B cell (primary cell): ENCODE data around the gene C2CD2L. TPM values are rescaled to one million over a fixed set of nuclear protein-coding genes. Genes with fewer than 3 reads are reported as not detected.
A peak's percentile ranks its signal among the peaks of the same experiment; 100 is the strongest.

Source experiments
- ATAC-seq: fragments of 200-7000 bp; cut with Tn5 transposase; one replicate; pipeline ENCODE4 v1.10.0; 2021; ENCODE audit warnings: low read depth, mild to moderate bottlenecking, moderate number of reproducible peaks, moderate library complexity
- CTCF ChIA-PET: fragments of 350-600 bp; sonication (Branson Sonifier 250); formaldehyde crosslinking; loops from one replicate; lab custom pipeline; 2021; ENCODE audit warnings: antibody characterized with exemption, inconsistent platforms; lab: Charles Lee
- POLR2A ChIA-PET: fragments of 350-600 bp; sonication (Branson Sonifier 250); formaldehyde crosslinking; loops from one replicate; lab custom pipeline; 2021; ENCODE audit warnings: antibody characterized with exemption; lab: Charles Lee
- DNase-seq: peaks from one replicate; pipeline ENCODE4 v3.0.0; 2013
- H2AFZ ChIP-seq: 2 replicates; pipeline ENCODE4 v1.6.1; 2012; ENCODE audit warnings: mild to moderate bottlenecking, low read depth, low read length; ENCODE audit not compliant: insufficient read depth, poor library complexity, severe bottlenecking
- H3K27ac ChIP-seq, 2 donors: 1 replicate in 1 of 2; 2 replicates in 1 of 2; pipeline ENCODE4 v1.5.1; 2012 to 2013; ENCODE audit warnings: low read length in 2 of 2, mild to moderate bottlenecking in 2 of 2, moderate library complexity in 1 of 2
- H3K27me3 ChIP-seq, 4 experiments: fragments of 200-600 bp in 1 of 4; sonication (generic) in 1 of 4; replicated peaks in 1 of 4; 1 replicate in 2 of 4; 2 replicates in 2 of 4; pipeline versions ENCODE4 v1.6.1 to v1.7.0; 2013 to 2016; ENCODE audit warnings: low read length in 3 of 4, mild to moderate bottlenecking in 2 of 4, mixed read lengths in 1 of 4, moderate library complexity in 1 of 4; ENCODE audit not compliant: insufficient read depth in 4 of 4, control insufficient read depth in 3 of 4; ENCODE audit errors: control extremely low read depth in 1 of 4
- H3K36me3 ChIP-seq, 2 experiments: replicated peaks in 1 of 2; 1 replicate in 1 of 2; 2 replicates in 1 of 2; pipeline versions ENCODE4 v1.6.1 to v1.7.1; 2013; ENCODE audit warnings: low read length in 1 of 2; ENCODE audit not compliant: insufficient read depth in 2 of 2, control insufficient read depth in 1 of 2; ENCODE audit errors: control extremely low read depth in 1 of 2, extremely low read depth in 1 of 2
- H3K4me1 ChIP-seq, 2 donors: fragments of 200-600 bp in 1 of 2; sonication (generic) in 1 of 2; 1 replicate in 1 of 2; 2 replicates in 1 of 2; pipeline versions ENCODE4 v1.5.1 to v1.6.1; 2013 to 2017; ENCODE audit warnings: low read length in 2 of 2; ENCODE audit not compliant: control insufficient read depth in 2 of 2, insufficient read depth in 2 of 2
- H3K4me2 ChIP-seq: replicated peaks from 2 replicates; pipeline ENCODE3; 2012; ENCODE audit warnings: mild to moderate bottlenecking, low read depth, low read length; ENCODE audit not compliant: poor library complexity, severe bottlenecking
- H3K4me3 ChIP-seq, 5 experiments: fragments of 200-600 bp in 1 of 5; sonication (generic) in 1 of 5; 1 replicate in 3 of 5; 2 replicates in 2 of 5; pipeline versions ENCODE4 v1.5.1 to v1.7.0; 2011 to 2016; ENCODE audit warnings: low read length in 4 of 5, mild to moderate bottlenecking in 4 of 5, low read depth in 2 of 5, control low read depth in 1 of 5, moderate library complexity in 1 of 5; ENCODE audit not compliant: insufficient read depth in 1 of 5; ENCODE audit errors: control extremely low read depth in 1 of 5, extremely low read depth in 1 of 5
- H3K79me2 ChIP-seq: fragments of 200-600 bp; sonication (generic); one replicate; pipeline ENCODE4 v1.6.0; 2016; ENCODE audit warnings: low read length; ENCODE audit not compliant: control insufficient read depth, insufficient read depth
- H3K9ac ChIP-seq: fragments of 200-600 bp; sonication (generic); 2 replicates; pipeline ENCODE4 v1.6.1; 2017; ENCODE audit warnings: mild to moderate bottlenecking, low read length, moderate library complexity
- H3K9me3 ChIP-seq, 3 donors: one replicate each; pipeline versions ENCODE4 v1.6.1 to v1.7.1; 2013; ENCODE audit warnings: low read length in 2 of 3; ENCODE audit not compliant: control insufficient read depth in 2 of 3, insufficient read depth in 1 of 3; ENCODE audit errors: control extremely low read depth in 1 of 3
- H4K20me1 ChIP-seq: 2 replicates; pipeline ENCODE4 v1.6.0; 2012; ENCODE audit warnings: mild to moderate bottlenecking, low read length; ENCODE audit not compliant: insufficient read depth, control insufficient read depth, poor library complexity, severe bottlenecking
- H3K27ac Mint-ChIP-seq: one replicate; pipeline ENCODE4 v1.8.0; 2021; ENCODE audit warnings: mixed read lengths
- H3K27me3 Mint-ChIP-seq: one replicate; pipeline ENCODE4 v1.8.0; 2021; ENCODE audit warnings: mixed read lengths
- H3K4me1 Mint-ChIP-seq: one replicate; pipeline ENCODE4 v1.8.0; 2021; ENCODE audit warnings: mixed read lengths
- H3K4me3 Mint-ChIP-seq: one replicate; pipeline ENCODE4 v1.8.0; 2021; ENCODE audit warnings: mixed read lengths
- H3K9me3 Mint-ChIP-seq: one replicate; pipeline ENCODE4 v1.8.0; 2022; ENCODE audit warnings: mixed read lengths; ENCODE audit not compliant: insufficient read depth
- EZH2 ChIP-seq: IDR thresholded peaks from 2 replicates; pipeline ENCODE4 v1.6.1; 2012; ENCODE audit warnings: borderline replicate concordance, low read depth, mild to moderate bottlenecking, moderate library complexity, low read length; ENCODE audit not compliant: insufficient read depth, poor library complexity, severe bottlenecking
- WGBS: methylation state at CpG from one replicate; pipeline ENCODE4 v1.1.5; 2013; ENCODE audit warnings: missing lambda C conversion rate; ENCODE audit not compliant: insufficient coverage; 5-methylcytosine and 5-hydroxymethylcytosine counted together
- intact Hi-C: fragments of 100-400 bp; cut with micrococcal nuclease; formaldehyde crosslinking; loops from one replicate; pipeline ENCODE4 v1.10.0; 2022
- polyA plus RNA-seq: library from polyadenylated mRNA; depleted of rRNA; stranded (reverse); fragments of >200 nt; gene quantifications from 2 replicates; pipeline ENCODE4 v1.2.3, GENCODE V29; 2012
- total RNA-seq, 2 donors: library from RNA; stranded (reverse); fragments of 120-200 nt in 1 of 2; gene quantifications; 1 replicate in 1 of 2; 2 replicates in 1 of 2; pipeline versions ENCODE4 v1.2.3 to v1.2.4, GENCODE V29; 2013 to 2022
- TF ChIP-seq, protein P1 (sequence below): fragments of 200-600 bp; IDR thresholded peaks from one replicate; pipeline ENCODE4 v1.8.0; 2022; ENCODE audit warnings: antibody characterized with exemption, mild to moderate bottlenecking

Gene C2CD2L
- total and polyA plus RNA-seq, 2 donors (not counting 1 experiment from before 2014, with no cell fraction given), result 9.5 to 17.0 TPM

GRCh38 chr11:119092880-119093842, 14.0 kb upstream of the C2CD2L start:
- Mint-ChIP-seq H3K4me1 (peaks cover 38% of the 10 kb centered on the region), H3K27me3 (no peaks in the 10 kb centered on the region), H3K4me3 (peak overlapping the region; percentile 96), H3K27ac (no peak overlapping the region), H3K9me3 (no peaks in the 10 kb centered on the region)
- H3K4me1 ChIP-seq, result peaks cover 22 to 40% of the 10 kb centered on the region in 2 donors
- intact Hi-C loops, result no loop called here
- no peak overlapping the region for H2AFZ ChIP-seq
- peak overlapping the region; percentile 83 for H3K9ac ChIP-seq
- peaks cover 11% of the 10 kb centered on the region for H4K20me1 ChIP-seq
- H3K4me2 ChIP-seq, result peak overlapping the region; percentile 91
- H3K36me3 ChIP-seq, result peaks cover 4 to 21% of the 10 kb centered on the region in 2 experiments
- no peak overlapping the region for H3K27ac ChIP-seq
- DNase-seq, result no peak
- TF ChIP-seq, protein P1, sequence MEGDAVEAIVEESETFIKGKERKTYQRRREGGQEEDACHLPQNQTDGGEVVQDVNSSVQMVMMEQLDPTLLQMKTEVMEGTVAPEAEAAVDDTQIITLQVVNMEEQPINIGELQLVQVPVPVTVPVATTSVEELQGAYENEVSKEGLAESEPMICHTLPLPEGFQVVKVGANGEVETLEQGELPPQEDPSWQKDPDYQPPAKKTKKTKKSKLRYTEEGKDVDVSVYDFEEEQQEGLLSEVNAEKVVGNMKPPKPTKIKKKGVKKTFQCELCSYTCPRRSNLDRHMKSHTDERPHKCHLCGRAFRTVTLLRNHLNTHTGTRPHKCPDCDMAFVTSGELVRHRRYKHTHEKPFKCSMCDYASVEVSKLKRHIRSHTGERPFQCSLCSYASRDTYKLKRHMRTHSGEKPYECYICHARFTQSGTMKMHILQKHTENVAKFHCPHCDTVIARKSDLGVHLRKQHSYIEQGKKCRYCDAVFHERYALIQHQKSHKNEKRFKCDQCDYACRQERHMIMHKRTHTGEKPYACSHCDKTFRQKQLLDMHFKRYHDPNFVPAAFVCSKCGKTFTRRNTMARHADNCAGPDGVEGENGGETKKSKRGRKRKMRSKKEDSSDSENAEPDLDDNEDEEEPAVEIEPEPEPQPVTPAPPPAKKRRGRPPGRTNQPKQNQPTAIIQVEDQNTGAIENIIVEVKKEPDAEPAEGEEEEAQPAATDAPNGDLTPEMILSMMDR, result no peak
- TF ChIP-seq EZH2, result no peak
- H3K4me3 ChIP-seq, result peak overlapping the region in 1 of 5 experiments; percentile 85
- peaks cover 29% of the 10 kb centered on the region for H3K79me2 ChIP-seq
- no peaks in the 10 kb centered on the region for H3K27me3 ChIP-seq
- no peak for ATAC-seq
- POLR2A ChIA-PET, result no interaction called here
- WGBS, result 77% methylated on average over 12 of the region's 12 CpGs
- H3K9me3 ChIP-seq, result no peaks in the 10 kb centered on the region
- CTCF ChIA-PET, result interaction anchor here (1.6 to 2.4 kb wide), 2 partner anchors 8 to 231 kb away, joined by 5 to 13 read pairs; partner anchors contain the start of gene HMBS
